GM21390 (cell line): ENCODE measurements around the gene PLAAT2.

Experiments
- ATAC-seq: cut with Tn5 transposase; IDR thresholded peaks from one replicate; pipeline ENCODE4 v1.9.1; 2021; ENCODE audit not compliant: unreplicated experiment

PLAAT2 gene

GRCh38 chr11:63521896-63522295 lies 41.3 kb downstream of the PLAAT2 start:
- no peak for ATAC-seq

GRCh38 chr11:63520606-63521170 lies 42.5 kb downstream of the PLAAT2 start:
- ATAC-seq, result no peak

GRCh38 chr11:63518548-63518947 lies 44.6 kb downstream of the PLAAT2 start:
- no peak for ATAC-seq

GRCh38 chr11:63517156-63517555 lies 46.0 kb downstream of the PLAAT2 start:
- no peak for ATAC-seq

- no peak for ATAC-seq
Measured at GRCh38 chr11:63516109-63516508, 47.1 kb downstream of the PLAAT2 start.

GRCh38 chr11:63512816-63513215 lies 50.4 kb downstream of the PLAAT2 start:
- ATAC-seq, result no peak

- ATAC-seq, result no peak
Measured at GRCh38 chr11:63511048-63511748, 52.0 kb downstream of the PLAAT2 start.

GRCh38 chr11:63510360-63511047 lies 52.7 kb downstream of the PLAAT2 start:
- no peak for ATAC-seq

- ATAC-seq, result no peak
Measured at GRCh38 chr11:63508745-63509144, 54.4 kb downstream of the PLAAT2 start.

GRCh38 chr11:63508009-63508408 lies 55.2 kb downstream of the PLAAT2 start:
- ATAC-seq, result no peak

GRCh38 chr11:63507511-63507910 lies 55.7 kb downstream of the PLAAT2 start:
- ATAC-seq, result no peak

- ATAC-seq, result no peak
Measured at GRCh38 chr11:63506876-63507275, 56.3 kb downstream of the PLAAT2 start.

- ATAC-seq, result no peak
Measured at GRCh38 chr11:63505857-63506528, 57.2 kb downstream of the PLAAT2 start, which contains the start of gene LGALS12. Gene LGALS12, plus strand, starts transcription at chr11:63506084. Its CDS starts 375 bp downstream, at chr11:63506459.

- ATAC-seq, result no peak
Measured at GRCh38 chr11:63504933-63505586, 58.1 kb downstream of the PLAAT2 start.

- no peak for ATAC-seq
Measured at GRCh38 chr11:63504054-63504453, 59.1 kb downstream of the PLAAT2 start.

GRCh38 chr11:63503492-63503891 lies 59.7 kb downstream of the PLAAT2 start:
- no peak for ATAC-seq
